Activated CD8-positive, alpha-beta memory T cell treated with anti-CD3 and anti-CD28 coated beads, Interleukin-2, amount 50 U/mL, for 48 hours (primary cell): ENCODE results near the gene HIRA.
A peak's percentile ranks its signal among the peaks of the same experiment; 100 is the strongest.

Source experiments
- DNase-seq: peaks from one replicate; pipeline ENCODE4 v3.0.0-alpha.2; 2020

HIRA gene

GRCh38 chr22:19407649-19408606 lies 23.6 kb downstream of the HIRA start:
- no peak for DNase-seq

GRCh38 chr22:19406846-19407245 lies 24.7 kb downstream of the HIRA start:
- no peak for DNase-seq

GRCh38 chr22:19406281-19406811 lies 25.2 kb downstream of the HIRA start:
- no peak for DNase-seq

- no peak for DNase-seq
Observed at GRCh38 chr22:19405652-19406051, 25.9 kb downstream of the HIRA start.

GRCh38 chr22:19405133-19405532 lies 26.4 kb downstream of the HIRA start:
- DNase-seq: no peak

- no peak for DNase-seq
Observed at GRCh38 chr22:19404676-19405075, 26.9 kb downstream of the HIRA start.

- DNase-seq: no peak
Observed at GRCh38 chr22:19402642-19403191, 28.8 kb downstream of the HIRA start.

- DNase-seq: no peak
Observed at GRCh38 chr22:19401483-19401882, 30.1 kb downstream of the HIRA start.

- no peak for DNase-seq
Observed at GRCh38 chr22:19400881-19401280, 30.7 kb downstream of the HIRA start.

GRCh38 chr22:19398652-19399051 lies 32.9 kb downstream of the HIRA start:
- no peak for DNase-seq

GRCh38 chr22:19398206-19398605 lies 33.3 kb downstream of the HIRA start:
- DNase-seq: no peak

- no peak for DNase-seq
Observed at GRCh38 chr22:19397734-19398104, 33.8 kb downstream of the HIRA start.

- DNase-seq: peak; percentile 37
Observed at GRCh38 chr22:19396934-19397733, 34.4 kb downstream of the HIRA start.

GRCh38 chr22:19396561-19396933 lies 35.0 kb downstream of the HIRA start:
- peak; percentile 30 for DNase-seq

- DNase-seq: peak; percentile 35
Observed at GRCh38 chr22:19395276-19395675, 36.3 kb downstream of the HIRA start.

- DNase-seq: peak; percentile 36
Observed at GRCh38 chr22:19394274-19395050, 37.1 kb downstream of the HIRA start.

GRCh38 chr22:19393704-19394103 lies 37.8 kb downstream of the HIRA start:
- peak; percentile 15 for DNase-seq

- peak; percentile 10 for DNase-seq
Observed at GRCh38 chr22:19387575-19387974, 44.0 kb downstream of the HIRA start.

- DNase-seq: peak; percentile 3
Observed at GRCh38 chr22:19387038-19387437, 44.5 kb downstream of the HIRA start.

- peak; percentile 34 for DNase-seq
Observed at GRCh38 chr22:19386248-19386647, 45.3 kb downstream of the HIRA start.

- DNase-seq: peak; percentile 37
Observed at GRCh38 chr22:19385221-19385906, 46.2 kb downstream of the HIRA start.

GRCh38 chr22:19383292-19383691 lies 48.2 kb downstream of the HIRA start:
- DNase-seq: peak; percentile 7
